Caco-2 (cell line): Measurements from ENCODE around the gene ZNF518A. TPM values are rescaled to one million over a fixed set of nuclear protein-coding genes. Genes with fewer than 3 reads are reported as not detected.

ENCODE experiments used
- BruUV-seq: library from RNA; stranded (reverse); fragments of 400-500 nt; replicated peaks from 2 replicates; lab custom pipeline; 2021; lab: Mats Ljungman, UMichigan
- CTCF ChIA-PET: fragments of 300-600 bp; sonication (Branson Sonifier 250); formaldehyde crosslinking; loops from one replicate; lab custom pipeline; 2022; ENCODE audit warnings: antibody characterized with exemption; lab: Charles Lee
- POLR2A ChIA-PET: fragments of 300-600 bp; sonication (Branson Sonifier 250); formaldehyde crosslinking; loops from one replicate; lab custom pipeline; 2022; ENCODE audit warnings: antibody characterized with exemption; lab: Charles Lee
- DNase-seq, 2 experiments: peaks; one replicate each; pipeline versions ENCODE4 v3.0.0 to v3.0.0-alpha.2; 2020 to 2022
- H3K27me3 ChIP-seq: replicated peaks from 2 replicates; pipeline ENCODE4 v1.6.0; 2011; ENCODE audit warnings: low read length; ENCODE audit not compliant: control insufficient read depth, insufficient read depth
- H3K36me3 ChIP-seq: 2 replicates; pipeline ENCODE4 v1.5.1; 2011; ENCODE audit warnings: low read length; ENCODE audit not compliant: control insufficient read depth, insufficient read depth
- H3K4me1 ChIP-seq: fragments of 250-450 bp; sonication (Bioruptor Pico); 2 replicates; pipeline ENCODE4 v1.5.1; 2020; ENCODE audit warnings: mild to moderate bottlenecking
- H3K4me3 ChIP-seq: 2 replicates; pipeline ENCODE4 v1.5.1; 2011; ENCODE audit warnings: low read depth, mild to moderate bottlenecking, control low read depth, low read length
- H3K9me3 ChIP-seq: fragments of 250-450 bp; sonication (Bioruptor Pico); 2 replicates; pipeline ENCODE4 v1.5.1; 2020; ENCODE audit warnings: mild to moderate bottlenecking, moderate library complexity
- H3K27ac Mint-ChIP-seq: one replicate; pipeline ENCODE4 v1.8.0; 2022; ENCODE audit warnings: mixed read lengths; ENCODE audit not compliant: unreplicated experiment
- H3K27me3 Mint-ChIP-seq: one replicate; pipeline ENCODE4 v1.8.0; 2022; ENCODE audit warnings: mixed read lengths; ENCODE audit not compliant: insufficient read depth, unreplicated experiment
- H3K36me3 Mint-ChIP-seq: one replicate; pipeline ENCODE4 v1.8.0; 2022; ENCODE audit warnings: mild to moderate bottlenecking, mixed read lengths; ENCODE audit not compliant: insufficient read depth, unreplicated experiment
- H3K4me1 Mint-ChIP-seq: one replicate; pipeline ENCODE4 v1.8.0; 2022; ENCODE audit warnings: low read depth, mixed read lengths; ENCODE audit not compliant: unreplicated experiment
- H3K4me3 Mint-ChIP-seq: one replicate; pipeline ENCODE4 v1.8.0; 2022; ENCODE audit warnings: mild to moderate bottlenecking, moderate library complexity, mixed read lengths; ENCODE audit not compliant: unreplicated experiment
- H3K9me3 Mint-ChIP-seq: one replicate; pipeline ENCODE4 v1.8.0; 2022; ENCODE audit warnings: mixed read lengths; ENCODE audit not compliant: unreplicated experiment
- CTCF ChIP-seq, 2 experiments: fragments of 200-600 bp in 1 of 2; IDR thresholded peaks; 1 replicate in 1 of 2; 2 replicates in 1 of 2; pipeline versions ENCODE4 v1.5.1 to v1.8.0; 2011 to 2022; ENCODE audit warnings: antibody characterized with exemption in 1 of 2, control low read depth in 1 of 2, inconsistent platforms in 1 of 2, low read depth in 1 of 2, low read length in 1 of 2, mild to moderate bottlenecking in 1 of 2, moderate library complexity in 1 of 2; ENCODE audit not compliant: insufficient read depth in 1 of 2, severe bottlenecking in 1 of 2, unreplicated experiment in 1 of 2
- intact Hi-C: fragments of 100-400 bp; cut with micrococcal nuclease; formaldehyde crosslinking; loops from one replicate; pipeline ENCODE4 v1.10.0; 2022; ENCODE audit not compliant: unreplicated experiment
- total RNA-seq: library from RNA; stranded (reverse); gene quantifications from 2 replicates; pipeline ENCODE4 v1.2.3, GENCODE V29; 2022

The ZNF518A gene
- total RNA-seq, 1 experiment from 2014 or later, result 47.2 TPM

DNA sequence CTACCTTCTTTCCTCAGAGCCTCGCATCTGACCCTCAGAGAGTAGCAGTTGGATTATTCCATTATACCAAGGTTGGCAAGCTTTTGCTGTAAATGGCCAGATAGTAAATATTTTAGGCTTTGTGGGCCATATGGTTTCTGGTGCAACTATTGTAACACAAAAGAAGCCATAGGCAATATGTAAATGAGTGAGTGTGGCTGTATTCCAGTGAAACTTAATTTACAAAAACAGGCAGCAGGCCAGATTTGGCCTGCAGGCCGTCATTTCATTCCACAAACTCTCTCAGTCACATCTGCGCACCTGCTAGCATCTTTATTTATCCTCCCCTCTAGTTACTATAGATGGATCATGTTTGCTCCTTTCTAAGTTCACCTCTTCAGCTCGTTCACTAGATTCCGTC is 6.7 kb downstream of the ZNF518A start:
- Histone ChIP-seq H3K9me3 (no peaks in the 10 kb centered on the region), H3K36me3 (peaks cover 2% of the 10 kb centered on the region), H3K27me3 (no peaks in the 10 kb centered on the region), H3K4me1 (peaks cover 3% of the 10 kb centered on the region; the same call in 1 of the 2 replicates), H3K4me3 (no peak overlapping the region)
- no peak overlapping the region for H3K4me3 Mint-ChIP-seq
- BruUV-seq, result no TSS peak
- H3K4me1 Mint-ChIP-seq, result no peaks in the 10 kb centered on the region
- CTCF ChIA-PET, result no interaction called here
- no peaks in the 10 kb centered on the region for H3K9me3 Mint-ChIP-seq
- TF ChIP-seq CTCF (IDR thresholded peaks at IDR 0.05; ENCODE audit: insufficient read depth in 1 of 2, low read depth in 1 of 2, low read length in 1 of 2, severe bottlenecking in 1 of 2, unreplicated experiment in 1 of 2), result no peak
- POLR2A ChIA-PET, result interaction anchor here (0.9 kb wide), 1 partner anchor 47 kb away, joined by 3 read pairs; no protein-coding TSS in a partner anchor
- no peak for DNase-seq
- intact Hi-C loops, result no loop called here
- H3K27ac Mint-ChIP-seq, result no peak overlapping the region
- H3K36me3 Mint-ChIP-seq, result peaks cover 49% of the 10 kb centered on the region
- H3K27me3 Mint-ChIP-seq, result no peaks in the 10 kb centered on the region

DNA sequence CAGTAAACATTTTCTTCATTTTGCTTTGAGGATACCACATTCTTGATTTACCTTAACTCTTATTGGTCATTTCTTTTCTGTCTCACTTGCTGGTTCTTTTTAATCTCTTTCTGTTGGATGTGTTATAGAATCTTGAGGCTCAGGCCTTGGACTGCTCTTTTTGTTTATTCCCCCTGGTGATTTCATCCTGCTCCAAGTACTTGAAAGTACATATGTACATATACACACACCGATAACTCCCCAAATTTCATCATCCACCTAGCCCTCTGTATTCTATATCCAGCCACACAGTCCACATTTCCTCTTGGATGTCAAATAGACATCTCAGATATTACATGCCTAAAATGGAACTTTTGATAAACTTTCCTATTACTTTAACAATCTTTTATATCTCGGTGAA is 7.5 kb downstream of the ZNF518A start:
- no peaks in the 10 kb centered on the region for H3K4me1 Mint-ChIP-seq
- Histone ChIP-seq H3K4me1 (no peaks in the 10 kb centered on the region), H3K9me3 (no peaks in the 10 kb centered on the region), H3K4me3 (no peak overlapping the region), H3K36me3 (peaks cover 2% of the 10 kb centered on the region), H3K27me3 (no peaks in the 10 kb centered on the region)
- H3K4me3 Mint-ChIP-seq, result no peak overlapping the region
- H3K27me3 Mint-ChIP-seq, result no peaks in the 10 kb centered on the region
- intact Hi-C loops, result no loop called here
- ChIA-PET CTCF (no interaction called here), POLR2A (no interaction called here)
- no peak for DNase-seq
- H3K27ac Mint-ChIP-seq, result no peak overlapping the region
- BruUV-seq, result no TSS peak
- H3K36me3 Mint-ChIP-seq, result peaks cover 52% of the 10 kb centered on the region
- no peak for TF ChIP-seq CTCF (IDR thresholded peaks at IDR 0.05; ENCODE audit: insufficient read depth in 1 of 2, low read depth in 1 of 2, low read length in 1 of 2, severe bottlenecking in 1 of 2, unreplicated experiment in 1 of 2)
- no peaks in the 10 kb centered on the region for H3K9me3 Mint-ChIP-seq

DNA sequence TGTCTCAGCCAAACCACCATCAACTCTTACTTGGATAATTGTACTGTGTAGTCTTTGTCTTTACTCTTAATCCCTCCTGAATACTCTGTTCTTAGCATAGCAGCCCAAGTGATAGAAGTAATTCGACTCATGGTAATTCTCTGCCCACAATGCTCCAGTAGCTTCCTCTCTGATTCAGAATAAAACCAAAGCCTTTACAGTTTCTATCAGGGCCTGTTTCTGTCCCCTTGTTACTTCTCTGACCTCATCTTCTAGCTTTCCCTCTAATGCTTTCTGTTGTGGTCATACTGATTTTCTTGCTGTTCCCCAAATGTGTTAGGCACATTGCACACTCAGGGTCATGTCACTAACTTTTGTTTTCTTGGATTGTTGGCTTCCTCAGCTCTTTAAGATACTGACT is 8.0 kb downstream of the ZNF518A start:
- no peaks in the 10 kb centered on the region for H3K27me3 Mint-ChIP-seq
- no peaks in the 10 kb centered on the region for H3K9me3 ChIP-seq
- BruUV-seq, result no TSS peak
- H3K4me3 Mint-ChIP-seq, result no peak overlapping the region
- intact Hi-C loops, result no loop called here
- no peak overlapping the region for H3K4me3 ChIP-seq
- no peaks in the 10 kb centered on the region for H3K4me1 Mint-ChIP-seq
- peaks cover 57% of the 10 kb centered on the region for H3K36me3 Mint-ChIP-seq
- no peaks in the 10 kb centered on the region for H3K4me1 ChIP-seq
- ChIA-PET CTCF (no interaction called here), POLR2A (no interaction called here)
- peaks cover 2% of the 10 kb centered on the region for H3K36me3 ChIP-seq
- no peaks in the 10 kb centered on the region for H3K9me3 Mint-ChIP-seq
- no peak for TF ChIP-seq CTCF (IDR thresholded peaks at IDR 0.05; ENCODE audit: insufficient read depth in 1 of 2, low read depth in 1 of 2, low read length in 1 of 2, severe bottlenecking in 1 of 2, unreplicated experiment in 1 of 2)
- DNase-seq, result no peak
- H3K27me3 ChIP-seq, result no peaks in the 10 kb centered on the region
- H3K27ac Mint-ChIP-seq, result no peak overlapping the region
